Umbilical cord (tissue), 2 donors: ENCODE measurements around the gene MAP3K8. TPM values are rescaled to one million over a fixed set of nuclear protein-coding genes. Genes with fewer than 3 reads are reported as not detected.

Experiments
- DNase-seq: peaks from one replicate; pipeline ENCODE4 v3.0.0-alpha.2; 2015; ENCODE audit warnings: low spot score
- total RNA-seq: library from RNA; depleted of rRNA; stranded (reverse); fragments of >200 nt; gene quantifications from one replicate; pipeline ENCODE4 v1.2.3, GENCODE V29; 2014; ENCODE audit warnings: low replicate concordance; ENCODE audit not compliant: insufficient read depth

Gene MAP3K8
- total RNA-seq, 1 donor from 2014 or later, result 76.6 TPM

DNA sequence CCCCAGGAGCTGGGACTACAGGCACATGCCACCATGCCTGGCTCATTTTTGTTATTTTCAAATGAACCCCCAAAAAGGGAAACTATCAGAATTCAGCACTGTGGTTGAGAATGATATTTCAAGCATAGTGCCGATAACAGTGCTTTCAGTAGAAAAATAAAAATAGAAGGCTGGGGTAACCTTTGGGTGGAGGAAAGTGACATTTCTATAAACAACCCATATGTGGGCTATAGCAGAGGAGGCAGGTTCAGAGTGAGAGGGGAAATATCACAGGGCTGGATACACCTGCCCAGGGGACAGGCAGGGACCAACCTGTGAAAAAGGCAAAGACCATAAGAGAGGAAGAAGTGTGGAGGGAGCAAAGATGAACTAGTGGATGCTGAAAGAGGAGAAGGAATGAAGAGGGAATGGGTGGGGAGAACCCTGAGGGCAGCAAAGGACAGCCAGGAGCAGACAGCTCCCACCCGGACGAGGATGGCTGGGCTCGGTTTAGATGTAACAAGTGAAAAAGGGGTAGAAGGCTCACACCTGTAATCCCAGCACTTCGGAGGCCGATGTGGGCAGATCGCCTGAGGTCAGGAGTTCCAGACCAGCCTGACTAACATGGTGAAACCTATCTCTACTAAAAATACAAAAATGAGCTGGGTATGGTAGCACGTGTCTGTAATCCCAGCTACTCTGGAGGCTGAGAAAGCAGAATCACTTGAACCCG lies 56.5 kb downstream of the MAP3K8 start:
- no peak for DNase-seq

DNA sequence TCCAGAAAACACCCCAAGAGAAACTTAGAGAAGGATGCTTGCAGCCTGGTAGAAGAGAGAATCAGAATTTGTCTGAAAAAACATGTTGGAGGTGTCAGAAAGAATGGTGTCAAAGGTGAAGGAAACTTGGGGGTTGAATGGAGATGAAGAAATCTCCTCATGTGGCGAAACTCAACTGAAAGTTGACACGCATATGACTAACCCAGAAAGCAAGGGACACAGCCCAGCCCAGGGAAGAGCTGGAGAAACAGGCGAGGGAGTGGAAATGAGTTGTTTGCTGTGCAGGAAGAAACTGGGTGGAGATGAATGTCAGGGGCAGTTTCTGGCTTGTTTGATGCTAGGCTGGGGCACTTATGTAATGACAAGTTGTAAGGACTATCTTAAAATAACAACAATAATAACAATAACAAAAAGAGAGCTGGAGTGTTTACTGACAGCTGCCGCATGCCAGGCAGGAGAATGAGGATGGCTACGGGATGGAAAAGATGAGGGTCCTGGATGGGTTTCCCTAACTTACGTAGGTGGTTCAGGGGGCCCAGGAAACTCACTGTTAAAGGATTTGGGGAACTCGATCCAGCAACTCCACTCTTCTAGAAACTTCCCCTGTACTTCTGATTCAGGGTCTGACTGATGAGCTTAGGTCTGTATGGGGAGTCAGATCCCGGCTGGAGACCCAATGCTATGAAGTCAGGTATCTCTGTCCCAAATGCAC lies 57.4 kb downstream of the MAP3K8 start:
- DNase-seq, result no peak

DNA sequence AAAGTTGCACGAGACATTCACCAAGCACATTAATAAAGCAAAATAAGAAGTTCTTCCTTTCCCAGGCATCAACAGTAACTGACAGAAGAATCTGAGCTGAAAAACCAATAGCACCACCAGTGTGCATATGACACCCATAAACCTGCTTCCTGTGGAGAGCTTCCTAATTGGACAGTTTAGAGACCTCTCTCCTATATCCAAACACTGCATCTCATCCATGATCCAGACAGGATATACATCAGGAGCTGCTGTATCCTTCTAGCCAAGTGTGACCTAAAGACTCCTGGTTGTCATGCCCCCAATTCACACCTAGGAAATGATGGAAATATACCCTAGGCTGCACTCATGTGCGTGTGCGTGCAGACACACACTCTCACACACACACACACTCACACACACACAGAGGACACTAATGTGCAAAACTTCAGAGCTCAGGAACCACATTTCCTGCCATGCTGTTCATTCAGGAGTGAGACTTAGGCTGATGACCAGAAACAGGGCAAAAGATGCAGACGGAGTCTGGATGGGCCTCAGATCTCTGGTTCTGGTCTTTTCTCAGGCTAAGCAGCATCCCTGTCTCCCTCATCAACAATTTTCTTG lies 58.0 kb downstream of the MAP3K8 start:
- DNase-seq, result no peak

DNA sequence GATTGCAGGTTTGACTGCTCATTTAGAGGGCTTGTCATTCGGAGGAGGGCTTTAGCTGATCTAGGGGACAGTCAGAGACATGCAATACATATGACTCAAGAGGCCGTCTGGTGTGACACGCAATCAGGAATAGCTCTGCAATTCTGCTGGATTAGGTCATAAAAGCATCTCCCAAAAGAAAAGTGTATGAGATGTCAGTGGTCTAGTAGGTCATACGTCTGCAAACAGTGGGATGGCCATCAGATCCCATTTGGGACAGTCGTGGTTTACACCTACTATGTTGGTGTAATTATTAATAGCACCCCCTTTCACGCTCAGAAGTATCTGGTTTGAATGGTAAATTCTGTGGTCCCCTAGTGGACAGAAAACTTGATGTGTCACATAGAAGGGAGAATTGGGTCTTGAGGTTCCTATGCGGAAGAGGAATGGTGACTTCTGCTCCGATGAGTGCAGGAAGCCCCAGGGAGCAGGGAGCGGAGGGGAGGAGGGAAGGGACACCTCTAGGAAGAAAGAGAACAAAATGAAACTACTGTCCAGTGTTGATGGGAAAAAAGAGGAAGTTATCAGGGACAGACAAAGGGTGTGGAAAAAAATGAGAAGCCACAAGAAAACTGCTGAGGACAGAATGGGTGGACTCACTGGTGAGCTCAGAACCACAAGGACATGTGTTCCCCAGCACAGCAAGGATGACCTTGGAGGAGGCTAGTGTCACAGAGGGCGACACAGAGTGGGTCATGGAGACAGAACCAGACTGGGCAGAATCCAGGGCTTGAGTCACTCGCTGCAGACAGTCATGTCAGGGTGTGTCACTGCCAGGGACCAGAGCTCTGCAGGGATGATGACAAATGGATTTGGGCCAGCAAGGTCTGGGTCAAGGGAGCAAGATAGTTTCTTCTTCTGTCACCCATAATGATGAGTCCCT lies 59.9 kb downstream of the MAP3K8 start:
- peak; percentile 41 for DNase-seq

DNA sequence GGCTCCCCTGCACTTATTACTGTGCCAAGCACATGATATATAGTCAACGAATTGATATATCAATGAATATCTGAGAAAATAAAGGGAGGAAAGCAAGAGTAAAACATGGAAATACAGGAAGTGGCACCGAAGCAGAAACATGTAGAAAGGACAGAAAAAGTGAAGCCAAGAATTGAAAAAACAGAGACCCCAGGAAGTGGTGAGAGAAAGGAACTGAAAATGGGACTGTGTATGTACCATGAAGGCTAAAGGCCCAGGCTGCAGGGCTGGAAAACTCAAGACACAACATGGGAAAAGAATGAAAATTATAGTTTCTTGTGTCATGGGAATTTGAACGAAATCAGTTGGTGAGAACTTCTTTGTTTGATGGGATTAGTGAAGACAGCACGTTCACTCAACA lies 60.6 kb downstream of the MAP3K8 start:
- no peak for DNase-seq

DNA sequence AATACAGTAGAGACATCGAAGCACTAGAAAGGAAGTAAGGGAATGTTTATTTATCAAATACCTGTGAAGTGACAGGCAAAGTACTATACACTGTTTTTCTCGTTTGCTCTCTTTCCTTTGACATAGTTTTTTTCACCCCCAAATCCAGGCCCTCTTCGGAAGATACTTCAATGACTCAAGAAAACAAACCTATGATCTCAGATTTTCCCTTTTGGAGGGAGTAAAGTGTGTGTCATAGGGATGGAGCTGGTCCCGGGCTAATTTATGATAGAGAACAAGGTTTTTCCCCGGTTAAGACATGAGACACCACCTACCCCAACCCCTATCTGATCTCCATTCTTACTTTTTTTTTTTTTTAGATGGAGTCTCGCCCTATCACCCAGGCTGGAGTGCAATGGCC lies 61.7 kb downstream of the MAP3K8 start:
- no peak for DNase-seq

DNA sequence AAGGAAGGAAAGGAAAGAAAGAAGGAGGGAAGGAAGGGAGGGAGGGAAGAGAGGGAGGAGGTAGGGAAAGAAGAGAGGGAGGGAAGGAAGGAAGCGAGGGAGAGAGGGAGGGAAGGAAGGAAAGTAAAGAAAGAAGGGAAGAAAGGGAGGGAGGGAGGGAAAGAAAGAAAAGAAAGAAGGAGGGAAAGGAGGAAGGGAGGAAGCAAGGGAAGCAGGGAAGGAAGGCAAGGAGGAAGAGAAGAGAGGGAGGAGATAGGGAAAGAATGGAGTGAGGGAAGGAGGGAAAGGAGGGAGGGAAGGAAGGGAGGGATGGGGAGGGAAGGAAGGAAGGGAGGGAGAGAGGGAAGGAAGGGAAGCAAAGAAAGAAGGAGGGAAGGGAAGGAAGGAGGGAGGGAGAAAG lies 65.8 kb downstream of the MAP3K8 start:
- no peak for DNase-seq

DNA sequence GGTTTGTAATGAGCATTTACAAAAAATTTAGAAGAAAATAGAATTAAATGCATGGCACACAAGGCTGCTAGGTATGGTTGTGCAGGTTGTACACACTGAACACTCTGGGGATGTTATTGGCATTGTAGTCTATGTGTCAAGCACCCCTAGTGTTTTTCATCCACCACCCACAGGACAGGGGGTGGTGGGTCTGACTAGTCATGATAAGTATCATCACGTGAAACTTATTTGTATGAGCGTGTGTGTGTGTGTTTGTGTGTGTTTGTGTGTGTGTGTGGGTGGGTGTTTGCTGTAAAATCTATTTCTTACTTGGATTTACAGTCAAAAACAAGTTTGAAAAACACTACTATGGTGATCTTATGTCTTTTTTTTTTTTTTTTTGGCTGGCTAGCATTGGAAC lies 66.5 kb downstream of the MAP3K8 start:
- DNase-seq, result no peak

DNA sequence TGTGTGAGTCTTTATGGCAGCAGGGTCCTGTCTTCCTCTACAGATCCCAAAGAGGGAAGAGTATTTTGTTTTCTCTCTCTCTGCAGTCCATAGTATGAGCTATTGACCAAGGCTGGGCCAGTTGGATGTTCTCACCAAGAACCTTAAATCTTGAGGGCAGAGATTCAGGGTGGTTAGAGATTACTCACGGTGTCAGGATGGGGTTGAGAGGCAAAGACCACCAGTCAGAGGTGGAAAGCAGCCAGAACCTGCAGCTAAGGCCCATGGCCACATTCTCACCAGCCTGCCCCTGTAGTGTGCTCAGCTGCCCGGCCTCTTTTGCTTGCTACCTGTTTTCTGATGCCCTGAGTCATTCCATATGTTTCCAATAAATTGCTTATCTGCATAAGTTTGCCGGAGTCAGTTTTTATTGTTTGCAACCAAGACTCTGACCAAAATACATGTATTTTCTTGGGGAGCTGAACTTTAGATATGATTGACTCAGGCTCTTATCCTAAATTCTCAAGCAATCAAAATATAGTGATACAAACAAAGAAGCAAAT lies 67.0 kb downstream of the MAP3K8 start:
- no peak for DNase-seq

DNA sequence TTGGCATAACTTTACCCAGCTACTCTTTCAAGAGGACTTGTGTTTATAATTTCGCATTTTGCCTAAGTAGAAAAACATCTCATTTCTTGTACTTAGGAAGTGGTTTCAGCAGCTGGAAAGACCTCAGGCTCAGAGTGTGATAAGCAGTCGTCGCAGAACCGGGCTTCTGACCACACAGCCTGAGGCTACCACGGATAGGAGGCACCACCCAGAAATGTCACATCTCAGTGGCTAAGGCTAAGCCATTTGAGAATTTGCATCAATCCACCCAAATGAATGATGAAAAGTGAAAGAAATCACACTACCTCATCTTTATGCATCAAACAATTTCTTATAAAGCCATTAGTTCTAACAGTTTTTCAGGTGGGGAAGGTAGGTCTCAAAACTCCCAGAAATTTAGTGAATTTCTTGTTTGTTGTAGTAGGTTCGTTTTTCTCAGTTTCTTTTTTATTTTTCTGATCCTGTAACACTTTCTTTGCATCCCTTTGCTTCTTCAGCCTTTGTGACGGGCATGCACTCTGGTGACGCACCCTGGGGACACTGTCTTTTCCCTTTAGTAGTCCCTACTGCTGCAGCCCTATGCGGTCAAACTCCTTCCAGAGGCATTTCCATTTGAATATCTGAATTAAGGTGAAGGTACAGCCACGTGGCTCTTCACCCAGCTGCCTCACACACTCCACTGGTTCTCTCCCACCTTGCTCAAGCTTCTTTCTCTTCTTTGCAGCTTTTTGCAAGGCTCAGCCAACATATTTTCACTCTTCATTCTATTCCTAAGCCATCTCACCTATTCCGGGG lies 68.5 kb downstream of the MAP3K8 start:
- no peak for DNase-seq

DNA sequence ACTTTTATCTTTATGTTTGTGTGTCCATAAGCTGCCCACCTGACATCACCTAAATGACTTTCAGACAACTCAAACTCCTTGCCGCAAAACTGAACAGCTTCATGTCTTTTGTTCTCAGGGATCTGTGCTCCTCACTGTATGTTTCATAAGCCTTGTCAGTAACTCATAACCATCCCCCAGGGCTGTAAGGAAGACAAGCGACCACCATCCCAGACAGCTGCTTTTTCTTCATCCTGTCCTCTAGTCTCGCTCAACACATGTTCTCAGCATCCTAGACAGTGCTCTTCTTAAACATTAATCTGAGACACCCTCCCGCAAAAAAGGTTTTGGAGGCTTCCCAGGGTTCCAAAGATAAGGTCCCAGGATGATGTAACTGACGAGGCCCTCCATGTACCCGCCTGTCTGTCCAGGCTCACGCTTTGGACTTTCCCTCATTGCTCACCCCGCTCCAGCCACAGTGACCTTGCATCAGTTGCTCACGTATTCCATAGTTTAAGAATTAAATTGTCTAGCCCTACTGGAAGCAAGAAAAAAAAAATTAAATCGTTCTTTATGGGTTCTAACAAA lies 69.8 kb downstream of the MAP3K8 start:
- DNase-seq, result no peak

DNA sequence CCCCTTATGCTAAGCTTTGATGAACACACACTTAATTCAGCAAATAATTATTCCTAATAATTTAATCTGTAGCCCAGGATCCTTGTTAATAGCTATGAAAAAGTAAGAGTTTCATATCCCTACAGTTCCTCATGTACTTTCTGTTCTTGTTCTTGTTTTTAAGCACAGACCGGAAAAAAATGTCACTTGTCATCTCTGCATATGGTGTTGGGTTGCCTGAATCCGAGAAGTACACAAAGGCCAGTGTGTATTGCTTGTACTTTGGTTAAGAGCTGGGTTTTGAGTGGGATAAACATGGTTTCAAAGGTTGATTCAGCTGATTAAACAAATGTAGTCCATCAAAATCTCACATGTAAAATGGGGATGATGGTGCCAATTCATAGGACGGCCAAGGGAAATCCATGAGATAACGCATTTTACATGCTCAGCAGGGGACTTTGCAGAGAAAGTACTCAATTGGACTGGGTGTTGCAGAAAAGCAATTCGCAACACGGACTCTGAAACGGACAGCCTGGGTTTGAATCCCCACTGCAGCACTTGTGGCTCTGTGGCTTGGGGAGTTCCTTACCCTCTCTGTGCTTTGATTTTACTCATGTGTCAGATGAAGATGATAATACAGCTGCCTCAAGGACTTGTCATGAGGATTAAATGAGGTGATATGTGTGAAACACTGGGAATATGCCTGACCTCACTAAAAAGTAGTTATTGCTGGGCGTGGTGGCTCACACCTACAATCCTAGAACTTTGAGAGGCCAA lies 71.7 kb downstream of the MAP3K8 start:
- no peak for DNase-seq

DNA sequence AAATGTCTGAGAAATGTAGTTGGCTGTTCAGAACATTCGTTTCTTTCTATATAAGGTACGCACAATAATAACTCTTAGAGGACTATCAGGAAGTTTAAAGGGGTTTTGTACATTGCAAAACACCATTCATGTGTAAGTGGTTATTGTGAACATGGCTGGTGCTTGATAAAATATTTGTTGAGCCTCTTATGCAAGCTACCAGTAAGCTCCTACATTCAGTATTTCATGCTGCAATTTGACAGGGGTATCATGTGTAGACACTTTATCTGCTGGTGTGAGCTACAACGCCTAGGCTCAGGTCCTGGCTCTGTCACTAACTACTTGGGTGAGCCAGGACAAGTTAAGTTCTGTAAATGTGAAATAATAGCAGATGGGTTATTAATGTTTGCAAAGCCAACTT lies 75.5 kb downstream of the MAP3K8 start:
- DNase-seq, result no peak

DNA sequence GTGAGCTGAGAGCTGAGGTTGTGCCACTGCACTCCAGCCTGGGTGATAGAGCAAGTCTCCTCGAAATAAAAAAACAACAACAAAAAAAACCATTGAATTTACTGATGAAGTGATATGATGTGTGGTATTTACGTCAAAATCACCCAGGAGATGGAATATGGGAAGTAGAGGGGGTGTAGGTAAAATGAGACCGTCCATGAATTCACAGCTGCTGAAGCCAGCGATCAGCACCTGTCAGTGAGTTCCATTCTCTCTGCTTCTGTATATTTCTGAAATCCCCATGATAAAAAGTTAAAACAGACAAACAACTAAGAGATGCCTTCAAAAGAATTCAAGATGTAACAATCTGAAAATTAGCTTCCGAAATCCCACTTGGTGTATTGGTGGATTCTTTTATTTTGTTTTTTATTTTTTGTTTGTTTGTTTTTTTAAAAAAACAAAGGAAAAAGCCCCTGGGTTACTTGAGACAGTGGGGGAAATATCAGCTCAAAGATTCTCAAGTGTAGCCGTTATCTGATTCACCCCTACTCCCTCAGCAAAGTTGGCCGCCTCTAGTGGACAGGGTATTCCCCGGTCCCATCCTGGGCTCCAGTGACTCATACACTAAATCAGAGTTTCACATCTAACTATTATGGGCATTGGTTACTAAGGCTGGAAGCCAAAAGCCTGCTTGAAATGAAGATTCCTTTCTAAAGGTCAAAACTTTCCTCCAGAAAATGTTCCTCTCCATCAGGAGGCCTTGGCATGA lies 76.4 kb downstream of the MAP3K8 start:
- peak; percentile 37 for DNase-seq

DNA sequence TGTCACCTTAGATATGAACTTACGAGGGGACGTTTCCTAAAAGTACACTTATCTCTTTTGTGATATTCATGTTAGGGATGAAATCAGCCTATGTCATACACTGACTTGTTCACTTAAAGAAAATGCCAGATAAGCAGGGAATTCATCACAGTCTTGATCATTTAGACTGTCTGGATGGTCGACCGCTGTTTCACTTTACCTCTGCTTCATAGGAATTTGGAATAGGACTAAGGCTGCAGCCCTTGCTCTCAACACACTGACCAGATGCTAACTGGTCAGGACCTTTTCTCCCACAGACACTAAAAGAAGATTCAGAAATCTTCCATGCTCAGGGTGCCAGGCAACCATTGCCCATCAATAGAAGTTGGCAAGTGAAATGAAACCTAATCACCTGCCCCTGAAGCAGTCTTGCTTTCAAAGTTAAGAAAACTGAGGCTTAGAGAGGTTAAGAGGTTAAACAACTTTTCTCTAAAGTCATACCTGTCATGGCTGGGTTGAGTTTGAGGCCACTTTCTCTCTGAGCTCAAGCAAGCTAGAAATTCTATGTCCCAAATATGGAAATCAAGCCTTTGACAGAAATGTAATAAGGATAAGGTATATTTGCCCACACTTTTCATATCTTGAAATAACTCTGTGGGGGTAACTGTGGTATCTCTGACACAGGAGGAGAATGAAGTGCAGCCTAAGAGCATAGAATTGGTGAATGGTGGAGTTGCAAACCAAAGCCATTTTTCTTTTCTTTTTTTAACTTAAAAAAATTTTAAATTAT lies 77.1 kb downstream of the MAP3K8 start:
- no peak for DNase-seq
